ENCODE measurements around the gene SLU7. TPM values are rescaled to one million over a fixed set of nuclear protein-coding genes. Genes with fewer than 3 reads are reported as not detected.

SLU7 gene
- total and polyA plus RNA-seq, 2 of the 4 experiments (the other 2 are of a cell fraction): 15.9 to 34.2 TPM

GRCh38 chr5:160438316-160439204 is 19.7 kb upstream of the SLU7 start:
- intact Hi-C loops (cut with micrococcal nuclease): loop anchor here (1.0 to 10.0 kb wide), 2 partner anchors 70 to 1106 kb away; partner anchors contain the start of gene GABRB2
- Histone ChIP-seq H2AK9ac (replicated peaks; ENCODE audit: low read depth, low read length, poor library complexity) (peak overlapping the region; percentile 31), H3K9me3 (ENCODE audit: control insufficient read depth, insufficient read depth, low read length) (no peaks in the 10 kb centered on the region), H3K18ac (ENCODE audit: low read depth, low read length) (no peak overlapping the region), H2BK120ac (ENCODE audit: low read depth, low read length) (no peak overlapping the region), H4K20me1 (ENCODE audit: insufficient read depth, low read length) (no peaks in the 10 kb centered on the region), H2AFZ (replicated peaks; ENCODE audit: low read length, poor library complexity) (peak overlapping the region; percentile 98), H2AK5ac (ENCODE audit: low read depth, low read length) (no peak overlapping the region), H3K27ac (ENCODE audit: insufficient read depth, low read length) (no peak overlapping the region), H4K8ac (ENCODE audit: low read depth in 2 of 2, low read length in 2 of 2) (0 out of 4 replicates have a peak overlapping the region, but pooled peaks of 1 of the 2 experiments have one; percentile 61), H4K91ac (ENCODE audit: insufficient read depth, low read depth, low read length) (no peak overlapping the region), H3K23ac (ENCODE audit: low read depth, low read length) (no peak overlapping the region), H3K4me3 (ENCODE audit: insufficient read depth, low read depth, low read length) (peak overlapping the region; percentile 20), H3K4ac (ENCODE audit: low read depth, low read length) (no peak overlapping the region), H2BK5ac (ENCODE audit: low read depth, low read length, poor library complexity, severe bottlenecking) (no peak overlapping the region), H3K14ac (replicated peaks; ENCODE audit: low read depth, low read length) (no peak overlapping the region), H3K79me1 (ENCODE audit: low read depth in 1 of 2, low read length in 2 of 2) (no peaks in the 10 kb centered on the region), H2BK20ac (ENCODE audit: low read depth, low read length) (no peak overlapping the region), H3K9me1 (ENCODE audit: insufficient read depth, low read length) (no peaks in the 10 kb centered on the region), H3K4me2 (ENCODE audit: low read depth, low read length) (peak overlapping the region; percentile 85), H3K9ac (ENCODE audit: low read depth, low read length) (no peak overlapping the region), H3K27me3 (ENCODE audit: control insufficient read depth, insufficient read depth, low read length) (no peaks in the 10 kb centered on the region), H3K36me3 (ENCODE audit: control insufficient read depth, insufficient read depth, low read length) (no peaks in the 10 kb centered on the region), H3K4me1 (ENCODE audit: control insufficient read depth, insufficient read depth, low read length) (peaks cover 3% of the 10 kb centered on the region; the same call in 1 of the 2 replicates), H2BK15ac (ENCODE audit: low read depth, low read length) (no peak overlapping the region), H4K5ac (ENCODE audit: low read depth, low read length) (no peak overlapping the region), H3K56ac (ENCODE audit: extremely low read depth, insufficient read depth, low read length) (no peak overlapping the region)
- in situ Hi-C loops (cut with MboI; ENCODE audit: low sequenced_read_pairs): no loop called here
- ChIA-PET POLR2A (ENCODE audit: unreplicated experiment) (no interaction called here), CTCF (interaction anchor here (0.5 to 2.7 kb wide), 12 partner anchors 9 to 898 kb away, joined by 3 to 21 read pairs (median 6); no protein-coding TSS in a partner anchor)
- WGBS, 2 experiments (ENCODE audit: extremely low coverage in 2 of 2, insufficient read length in 1 of 2): 5% methylated on average over 7 of the region's 18 CpGs; no CpG with 5 or more reads in 1 of the 2 experiments
- ATAC-seq (ENCODE audit: low read depth) (peak; percentile 75), DNase-seq (peak; percentile 60)
- peak; percentile 73 for TF ChIP-seq CTCF (conservative IDR thresholded peaks at IDR 0.05; ENCODE audit: low read depth, low read length)
- TF ChIP-seq FOS (IDR thresholded peaks at IDR 0.05; ENCODE audit: low read depth, low read length): no peak
- no peak for TF ChIP-seq MAFK (IDR thresholded peaks at IDR 0.05; ENCODE audit: low read depth, low read length)
- TF ChIP-seq RAD21 (IDR thresholded peaks at IDR 0.05; ENCODE audit: low read length): peak; percentile 79
- TF ChIP-seq RCOR1 (IDR thresholded peaks at IDR 0.05; ENCODE audit: insufficient replicate concordance, low read length): no peak
- peak; percentile 57 for TF ChIP-seq SMC3 (IDR thresholded peaks at IDR 0.05; ENCODE audit: low read depth, low read length)
- dilution Hi-C loops (cut with HindIII; ENCODE audit: low sequenced_read_pairs, unreplicated experiment): no loop called here
- no TSS peak for BruUV-seq (replicated peaks)

Measured in IMR-90 (cell line).